Uterus (tissue), 4 donors: ENCODE measurements around the gene R3HDM2. TPM values are rescaled to one million over a fixed set of nuclear protein-coding genes. Genes with fewer than 3 reads are reported as not detected.
"Not testable (repeated sequence)": the region's sequence is repeated elsewhere in the genome, so short reads cannot be mapped to it uniquely, and the experiment has no call there.

ENCODE experiments used
- DNase-seq, 2 donors: peaks; one replicate each; pipeline ENCODE4 v3.0.0-alpha.2; 2019 to 2020
- H3K27ac ChIP-seq, 2 donors: fragments of 200-600 bp; sonication (generic); 1 replicate in 1 of 2; 2 replicates in 1 of 2; pipeline ENCODE4 v1.5.1; 2016 to 2018
- H3K27me3 ChIP-seq, 2 donors: fragments of 200-600 bp; sonication (generic); one replicate each; pipeline ENCODE4 v1.5.1; 2018 to 2019; ENCODE audit warnings: control low read depth in 1 of 2
- H3K36me3 ChIP-seq, 2 donors: fragments of 200-600 bp; sonication (generic); one replicate each; pipeline ENCODE4 v1.5.1; 2019; ENCODE audit warnings: control low read depth in 1 of 2
- H3K4me1 ChIP-seq, 2 donors: fragments of 200-600 bp; sonication (generic); one replicate each; pipeline ENCODE4 v1.5.1; 2018 to 2019; ENCODE audit warnings: control low read depth in 1 of 2
- H3K4me3 ChIP-seq, 2 donors: fragments of 200-600 bp; sonication (generic); 1 replicate in 1 of 2; 2 replicates in 1 of 2; pipeline ENCODE4 v1.5.1; 2018 to 2019; ENCODE audit warnings: mild to moderate bottlenecking in 1 of 2
- H3K9me3 ChIP-seq, 2 donors: fragments of 200-600 bp; sonication (generic); one replicate each; pipeline ENCODE4 v1.5.1; 2019; ENCODE audit warnings: control low read depth in 1 of 2
- CTCF ChIP-seq, 4 experiments: fragments of 200-600 bp in 2 of 4; fragments of 450-650 bp in 2 of 4; sonication (generic) in 2 of 4; IDR thresholded peaks; one replicate each; pipeline ENCODE4 v1.5.1; 2016 to 2019; ENCODE audit warnings: antibody characterized with exemption in 4 of 4, mild to moderate bottlenecking in 2 of 4, moderate library complexity in 1 of 4
- POLR2A ChIP-seq, 2 donors: fragments of 450-650 bp; IDR thresholded peaks; one replicate each; pipeline ENCODE4 v1.6.1; 2016; ENCODE audit warnings: antibody characterized with exemption in 2 of 2, mild to moderate bottlenecking in 1 of 2, moderate library complexity in 1 of 2
- intact Hi-C: fragments of 100-400 bp; cut with DNase I; formaldehyde crosslinking; loops from one replicate; pipeline ENCODE4 v1.15.1; 2023; ENCODE audit warnings: low total_unique reads
- total RNA-seq, 4 donors: library from RNA; depleted of rRNA in 3 of 4; stranded (reverse); fragments of >200 nt in 3 of 4; gene quantifications; one replicate each; pipeline versions ENCODE4 v1.1.0 to v1.2.4, GENCODE V29; 2014 to 2023
- donor health status: DM: yes; HTN: yes; CAD: no.

R3HDM2 gene
- total RNA-seq, 4 donors from 2014 or later, result 9.4 to 89.0 (median 34.2) TPM

- Histone ChIP-seq H3K27ac (no peak overlapping the region), H3K9me3 (no peaks in the 10 kb centered on the region), H3K4me3 (no peak overlapping the region), H3K27me3 (no peaks in the 10 kb centered on the region), H3K36me3 (no peaks in the 10 kb centered on the region), H3K4me1 (no peaks in the 10 kb centered on the region)
- DNase-seq, result no peak
- intact Hi-C loops, result no loop called here
- no peak for TF ChIP-seq CTCF (IDR thresholded peaks at IDR 0.05)
- TF ChIP-seq POLR2A (IDR thresholded peaks at IDR 0.05), result no peak
Measured at GRCh38 chr12:57420482-57420881, 10.4 kb downstream of the R3HDM2 start.

- DNase-seq, result no peak
- no peaks in the 10 kb centered on the region for H3K4me1 ChIP-seq
- no peaks in the 10 kb centered on the region for H3K27me3 ChIP-seq
- no peak overlapping the region for H3K27ac ChIP-seq
- no peak overlapping the region for H3K4me3 ChIP-seq
- intact Hi-C loops, result no loop called here
- TF ChIP-seq CTCF (IDR thresholded peaks at IDR 0.05) (no peak), POLR2A (IDR thresholded peaks at IDR 0.05) (no peak)
- H3K9me3 ChIP-seq, result no peaks in the 10 kb centered on the region
- H3K36me3 ChIP-seq, result no peaks in the 10 kb centered on the region
Measured at GRCh38 chr12:57419495-57419894, 11.3 kb downstream of the R3HDM2 start.

- TF ChIP-seq POLR2A (IDR thresholded peaks at IDR 0.05), result no peak
- no peak for TF ChIP-seq CTCF (IDR thresholded peaks at IDR 0.05)
- Histone ChIP-seq H3K27me3 (no peaks in the 10 kb centered on the region), H3K27ac (no peak overlapping the region), H3K4me1 (no peaks in the 10 kb centered on the region), H3K36me3 (no peaks in the 10 kb centered on the region), H3K9me3 (no peaks in the 10 kb centered on the region), H3K4me3 (no peak overlapping the region)
- DNase-seq, result no peak
- intact Hi-C loops, result no loop called here
Measured at GRCh38 chr12:57418255-57418654, 12.6 kb downstream of the R3HDM2 start.

- no peak overlapping the region for H3K4me3 ChIP-seq
- no peaks in the 10 kb centered on the region for H3K4me1 ChIP-seq
- H3K36me3 ChIP-seq, result no peaks in the 10 kb centered on the region
- H3K27me3 ChIP-seq, result no peaks in the 10 kb centered on the region
- H3K27ac ChIP-seq, result no peak overlapping the region
- DNase-seq, result no peak
- TF ChIP-seq POLR2A (IDR thresholded peaks at IDR 0.05) (no peak), CTCF (IDR thresholded peaks at IDR 0.05) (no peak)
- H3K9me3 ChIP-seq, result no peaks in the 10 kb centered on the region
- intact Hi-C loops, result no loop called here
Measured at GRCh38 chr12:57416039-57416996, 14.5 kb downstream of the R3HDM2 start.

- TF ChIP-seq CTCF (IDR thresholded peaks at IDR 0.05), result no peak
- no peak for TF ChIP-seq POLR2A (IDR thresholded peaks at IDR 0.05)
- no peaks in the 10 kb centered on the region for H3K9me3 ChIP-seq
- H3K27ac ChIP-seq, result no peak overlapping the region
- H3K27me3 ChIP-seq, result no peaks in the 10 kb centered on the region
- H3K4me1 ChIP-seq, result no peaks in the 10 kb centered on the region
- intact Hi-C loops, result no loop called here
- no peak overlapping the region for H3K4me3 ChIP-seq
- no peaks in the 10 kb centered on the region for H3K36me3 ChIP-seq
- no peak for DNase-seq
Measured at GRCh38 chr12:57415088-57415487, 15.8 kb downstream of the R3HDM2 start.

- H3K27ac ChIP-seq, H3K36me3 ChIP-seq, intact Hi-C loops, H3K9me3 ChIP-seq, H3K4me3 ChIP-seq, H3K4me1 ChIP-seq, H3K27me3 ChIP-seq, DNase-seq: not testable (repeated sequence)
Measured at GRCh38 chr12:57414160-57414559, 16.7 kb downstream of the R3HDM2 start.
